HG03469 (cell line): ENCODE measurements around the gene GANC.
"Not testable (repeated sequence)": the region's sequence is repeated elsewhere in the genome, so short reads cannot be mapped to it uniquely, and the experiment has no call there.

Source experiments
- ATAC-seq: cut with Tn5 transposase; IDR thresholded peaks from one replicate; pipeline ENCODE4 v1.9.1; 2021; ENCODE audit warnings: mild to moderate bottlenecking, moderate library complexity, moderate number of reproducible peaks; ENCODE audit not compliant: unreplicated experiment

Gene GANC

GRCh38 chr15:42282344-42282743 lies 9.3 kb downstream of the GANC start:
- no peak for ATAC-seq

- ATAC-seq, result no peak
Measured at GRCh38 chr15:42282926-42283325, 9.9 kb downstream of the GANC start.

- no peak for ATAC-seq
Measured at GRCh38 chr15:42283671-42284070, 10.7 kb downstream of the GANC start.

GRCh38 chr15:42284551-42284950 lies 11.6 kb downstream of the GANC start:
- ATAC-seq, result no peak

GRCh38 chr15:42285034-42285433 lies 12.0 kb downstream of the GANC start:
- ATAC-seq, result no peak

GRCh38 chr15:42286445-42287029 lies 13.5 kb downstream of the GANC start:
- ATAC-seq, result no peak

GRCh38 chr15:42287931-42288330 lies 14.9 kb downstream of the GANC start:
- ATAC-seq, result no peak

- no peak for ATAC-seq
Measured at GRCh38 chr15:42289166-42289565, 16.2 kb downstream of the GANC start.

- not testable (repeated sequence) for ATAC-seq
Measured at GRCh38 chr15:42301004-42301403, 28.0 kb downstream of the GANC start.

- ATAC-seq, result no peak
Measured at GRCh38 chr15:42306681-42307080, 33.7 kb downstream of the GANC start.

GRCh38 chr15:42313463-42313862 lies 40.5 kb downstream of the GANC start:
- ATAC-seq, result no peak

- no peak for ATAC-seq
Measured at GRCh38 chr15:42314818-42315217, 41.8 kb downstream of the GANC start.

- no peak for ATAC-seq
Measured at GRCh38 chr15:42315521-42315920, 42.5 kb downstream of the GANC start.

GRCh38 chr15:42316282-42316805 lies 43.3 kb downstream of the GANC start:
- not testable (repeated sequence) for ATAC-seq

- no peak for ATAC-seq
Measured at GRCh38 chr15:42319206-42319605, 46.2 kb downstream of the GANC start.

- ATAC-seq, result no peak
Measured at GRCh38 chr15:42324308-42324707, 51.3 kb downstream of the GANC start.

- no peak for ATAC-seq
Measured at GRCh38 chr15:42329161-42329560, 56.2 kb downstream of the GANC start.

- no peak for ATAC-seq
Measured at GRCh38 chr15:42329992-42330391, 57.0 kb downstream of the GANC start.

- ATAC-seq, result no peak
Measured at GRCh38 chr15:42331235-42331634, 58.2 kb downstream of the GANC start.

GRCh38 chr15:42332331-42332730 lies 59.3 kb downstream of the GANC start:
- ATAC-seq, result no peak

- ATAC-seq, result no peak
Measured at GRCh38 chr15:42335074-42335473, 62.1 kb downstream of the GANC start.

GRCh38 chr15:42336650-42337049 lies 63.6 kb downstream of the GANC start:
- ATAC-seq, result not testable (repeated sequence)

- not testable (repeated sequence) for ATAC-seq
Measured at GRCh38 chr15:42337104-42337503, 64.1 kb downstream of the GANC start.
